ENCODE data around the gene ANAPC13. TPM values are rescaled to one million over a fixed set of nuclear protein-coding genes. Genes with fewer than 3 reads are reported as not detected.

Gene ANAPC13
- total and polyA plus RNA-seq, 2 of the 13 experiments (the other 11 are each of a cell fraction or from before 2014, with no cell fraction given), result 48.7 to 69.1 TPM

DNA sequence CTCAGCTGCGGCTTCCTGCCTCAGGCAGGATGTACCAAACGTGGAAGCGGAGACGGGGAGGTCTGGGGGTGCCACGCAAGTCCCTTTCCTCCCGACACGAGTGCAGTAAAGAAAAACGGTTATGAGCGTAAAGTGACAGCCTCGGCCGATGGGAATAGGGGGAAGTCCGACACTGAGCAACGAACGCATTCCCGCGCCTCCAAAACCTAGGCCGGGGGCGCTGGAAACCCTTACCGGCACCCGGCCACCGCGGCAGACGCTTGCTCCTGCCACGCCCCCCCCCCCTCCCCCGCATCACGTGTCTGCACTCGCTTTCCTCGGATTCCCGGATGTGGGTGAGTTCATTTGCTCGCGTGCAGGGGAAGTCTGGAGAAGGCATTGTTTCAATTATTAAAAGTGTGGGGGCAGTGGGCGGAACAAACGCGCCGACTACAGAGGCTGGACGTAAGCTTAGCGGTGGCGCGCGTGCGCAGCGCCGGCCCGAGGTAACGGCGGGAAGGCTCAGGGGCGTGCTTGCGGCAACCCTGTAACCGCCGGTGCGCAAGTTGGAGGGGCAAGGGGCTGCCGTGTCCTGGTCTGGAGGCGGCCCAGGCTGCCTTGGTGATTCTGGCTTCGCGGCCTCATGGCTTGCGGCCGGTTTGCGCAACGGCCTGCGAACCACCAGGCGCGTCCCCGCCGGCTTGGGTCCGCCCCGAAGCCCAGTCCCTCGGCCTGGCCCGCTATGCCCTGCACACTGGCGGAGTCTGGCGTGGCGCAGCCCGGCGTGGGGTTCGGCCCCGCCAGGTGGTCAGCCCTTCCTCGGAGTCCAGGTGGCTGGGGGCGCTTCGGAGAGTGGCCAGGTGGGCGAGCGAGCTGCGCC, at the start of gene ANAPC13, which contains the start of gene CEP63 (continued):
- TF ChIP-seq, protein P1, sequence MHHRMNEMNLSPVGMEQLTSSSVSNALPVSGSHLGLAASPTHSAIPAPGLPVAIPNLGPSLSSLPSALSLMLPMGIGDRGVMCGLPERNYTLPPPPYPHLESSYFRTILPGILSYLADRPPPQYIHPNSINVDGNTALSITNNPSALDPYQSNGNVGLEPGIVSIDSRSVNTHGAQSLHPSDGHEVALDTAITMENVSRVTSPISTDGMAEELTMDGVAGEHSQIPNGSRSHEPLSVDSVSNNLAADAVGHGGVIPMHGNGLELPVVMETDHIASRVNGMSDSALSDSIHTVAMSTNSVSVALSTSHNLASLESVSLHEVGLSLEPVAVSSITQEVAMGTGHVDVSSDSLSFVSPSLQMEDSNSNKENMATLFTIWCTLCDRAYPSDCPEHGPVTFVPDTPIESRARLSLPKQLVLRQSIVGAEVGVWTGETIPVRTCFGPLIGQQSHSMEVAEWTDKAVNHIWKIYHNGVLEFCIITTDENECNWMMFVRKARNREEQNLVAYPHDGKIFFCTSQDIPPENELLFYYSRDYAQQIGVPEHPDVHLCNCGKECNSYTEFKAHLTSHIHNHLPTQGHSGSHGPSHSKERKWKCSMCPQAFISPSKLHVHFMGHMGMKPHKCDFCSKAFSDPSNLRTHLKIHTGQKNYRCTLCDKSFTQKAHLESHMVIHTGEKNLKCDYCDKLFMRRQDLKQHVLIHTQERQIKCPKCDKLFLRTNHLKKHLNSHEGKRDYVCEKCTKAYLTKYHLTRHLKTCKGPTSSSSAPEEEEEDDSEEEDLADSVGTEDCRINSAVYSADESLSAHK (CRISPR knock-in tag; IDR thresholded peaks at IDR 0.05; ENCODE audit: borderline replicate concordance), result no peak
- TF ChIP-seq, protein P2, sequence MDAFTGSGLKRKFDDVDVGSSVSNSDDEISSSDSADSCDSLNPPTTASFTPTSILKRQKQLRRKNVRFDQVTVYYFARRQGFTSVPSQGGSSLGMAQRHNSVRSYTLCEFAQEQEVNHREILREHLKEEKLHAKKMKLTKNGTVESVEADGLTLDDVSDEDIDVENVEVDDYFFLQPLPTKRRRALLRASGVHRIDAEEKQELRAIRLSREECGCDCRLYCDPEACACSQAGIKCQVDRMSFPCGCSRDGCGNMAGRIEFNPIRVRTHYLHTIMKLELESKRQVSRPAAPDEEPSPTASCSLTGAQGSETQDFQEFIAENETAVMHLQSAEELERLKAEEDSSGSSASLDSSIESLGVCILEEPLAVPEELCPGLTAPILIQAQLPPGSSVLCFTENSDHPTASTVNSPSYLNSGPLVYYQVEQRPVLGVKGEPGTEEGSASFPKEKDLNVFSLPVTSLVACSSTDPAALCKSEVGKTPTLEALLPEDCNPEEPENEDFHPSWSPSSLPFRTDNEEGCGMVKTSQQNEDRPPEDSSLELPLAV (CRISPR knock-in tag; conservative IDR thresholded peaks at IDR 0.05; ENCODE audit: low read depth), result no peak
- TF ChIP-seq, protein P3, sequence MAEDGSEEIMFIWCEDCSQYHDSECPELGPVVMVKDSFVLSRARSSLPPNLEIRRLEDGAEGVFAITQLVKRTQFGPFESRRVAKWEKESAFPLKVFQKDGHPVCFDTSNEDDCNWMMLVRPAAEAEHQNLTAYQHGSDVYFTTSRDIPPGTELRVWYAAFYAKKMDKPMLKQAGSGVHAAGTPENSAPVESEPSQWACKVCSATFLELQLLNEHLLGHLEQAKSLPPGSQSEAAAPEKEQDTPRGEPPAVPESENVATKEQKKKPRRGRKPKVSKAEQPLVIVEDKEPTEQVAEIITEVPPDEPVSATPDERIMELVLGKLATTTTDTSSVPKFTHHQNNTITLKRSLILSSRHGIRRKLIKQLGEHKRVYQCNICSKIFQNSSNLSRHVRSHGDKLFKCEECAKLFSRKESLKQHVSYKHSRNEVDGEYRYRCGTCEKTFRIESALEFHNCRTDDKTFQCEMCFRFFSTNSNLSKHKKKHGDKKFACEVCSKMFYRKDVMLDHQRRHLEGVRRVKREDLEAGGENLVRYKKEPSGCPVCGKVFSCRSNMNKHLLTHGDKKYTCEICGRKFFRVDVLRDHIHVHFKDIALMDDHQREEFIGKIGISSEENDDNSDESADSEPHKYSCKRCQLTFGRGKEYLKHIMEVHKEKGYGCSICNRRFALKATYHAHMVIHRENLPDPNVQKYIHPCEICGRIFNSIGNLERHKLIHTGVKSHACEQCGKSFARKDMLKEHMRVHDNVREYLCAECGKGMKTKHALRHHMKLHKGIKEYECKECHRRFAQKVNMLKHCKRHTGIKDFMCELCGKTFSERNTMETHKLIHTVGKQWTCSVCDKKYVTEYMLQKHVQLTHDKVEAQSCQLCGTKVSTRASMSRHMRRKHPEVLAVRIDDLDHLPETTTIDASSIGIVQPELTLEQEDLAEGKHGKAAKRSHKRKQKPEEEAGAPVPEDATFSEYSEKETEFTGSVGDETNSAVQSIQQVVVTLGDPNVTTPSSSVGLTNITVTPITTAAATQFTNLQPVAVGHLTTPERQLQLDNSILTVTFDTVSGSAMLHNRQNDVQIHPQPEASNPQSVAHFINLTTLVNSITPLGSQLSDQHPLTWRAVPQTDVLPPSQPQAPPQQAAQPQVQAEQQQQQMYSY (CRISPR knock-in tag; IDR thresholded peaks at IDR 0.05), result no peak
- TF ChIP-seq SETDB1 (CRISPR knock-in tag; IDR thresholded peaks at IDR 0.05; ENCODE audit: borderline replicate concordance), result no peak
- peak; percentile 84 for TF ChIP-seq HIVEP1 (CRISPR knock-in tag; IDR thresholded peaks at IDR 0.05)
- TF ChIP-seq YEATS2 (CRISPR knock-in tag; IDR thresholded peaks at IDR 0.05; ENCODE audit: borderline replicate concordance), result peak; percentile 91
- TF ChIP-seq, protein P4, sequence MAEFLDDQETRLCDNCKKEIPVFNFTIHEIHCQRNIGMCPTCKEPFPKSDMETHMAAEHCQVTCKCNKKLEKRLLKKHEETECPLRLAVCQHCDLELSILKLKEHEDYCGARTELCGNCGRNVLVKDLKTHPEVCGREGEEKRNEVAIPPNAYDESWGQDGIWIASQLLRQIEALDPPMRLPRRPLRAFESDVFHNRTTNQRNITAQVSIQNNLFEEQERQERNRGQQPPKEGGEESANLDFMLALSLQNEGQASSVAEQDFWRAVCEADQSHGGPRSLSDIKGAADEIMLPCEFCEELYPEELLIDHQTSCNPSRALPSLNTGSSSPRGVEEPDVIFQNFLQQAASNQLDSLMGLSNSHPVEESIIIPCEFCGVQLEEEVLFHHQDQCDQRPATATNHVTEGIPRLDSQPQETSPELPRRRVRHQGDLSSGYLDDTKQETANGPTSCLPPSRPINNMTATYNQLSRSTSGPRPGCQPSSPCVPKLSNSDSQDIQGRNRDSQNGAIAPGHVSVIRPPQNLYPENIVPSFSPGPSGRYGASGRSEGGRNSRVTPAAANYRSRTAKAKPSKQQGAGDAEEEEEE (CRISPR knock-in tag; IDR thresholded peaks at IDR 0.05; ENCODE audit: borderline replicate concordance), result no peak
- TF ChIP-seq, protein P5, sequence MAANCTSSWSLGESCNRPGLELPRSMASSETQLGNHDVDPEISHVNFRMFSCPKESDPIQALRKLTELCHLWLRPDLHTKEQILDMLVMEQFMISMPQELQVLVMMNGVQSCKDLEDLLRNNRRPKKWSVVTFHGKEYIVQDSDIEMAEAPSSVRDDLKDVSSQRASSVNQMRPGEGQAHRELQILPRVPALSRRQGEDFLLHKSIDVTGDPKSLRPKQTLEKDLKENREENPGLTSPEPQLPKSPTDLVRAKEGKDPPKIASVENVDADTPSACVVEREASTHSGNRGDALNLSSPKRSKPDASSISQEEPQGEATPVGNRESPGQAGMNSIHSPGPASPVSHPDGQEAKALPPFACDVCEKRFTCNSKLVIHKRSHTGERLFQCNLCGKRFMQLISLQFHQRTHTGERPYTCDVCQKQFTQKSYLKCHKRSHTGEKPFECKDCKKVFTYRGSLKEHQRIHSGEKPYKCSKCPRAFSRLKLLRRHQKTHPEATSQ (CRISPR knock-in tag; IDR thresholded peaks at IDR 0.05; ENCODE audit: borderline replicate concordance), result no peak; the same call in 1 of the 2 replicates
- no peak for TF ChIP-seq PHB2 (IDR thresholded peaks at IDR 0.05; ENCODE audit: partially characterized antibody)
- TF ChIP-seq ZNF614 (CRISPR knock-in tag; IDR thresholded peaks at IDR 0.05; ENCODE audit: borderline replicate concordance), result peak; percentile 46; the same call in 1 of the 2 replicates
- peak; percentile 29; the same call in 1 of the 2 replicates for TF ChIP-seq ZNF431 (CRISPR knock-in tag; IDR thresholded peaks at IDR 0.05; ENCODE audit: borderline replicate concordance, low read depth)
- TF ChIP-seq RBAK (CRISPR knock-in tag; IDR thresholded peaks at IDR 0.05), result no peak
- peak; percentile 76; the same call in 1 of the 2 replicates for TF ChIP-seq ZNF782 (CRISPR knock-in tag; IDR thresholded peaks at IDR 0.05; ENCODE audit: borderline replicate concordance)

Data from HepG2 (cell line).